Measurements from ENCODE around the gene CDC42EP5. TPM values are rescaled to one million over a fixed set of nuclear protein-coding genes. Genes with fewer than 3 reads are reported as not detected.
A peak's percentile ranks its signal among the peaks of the same experiment; 100 is the strongest.

Gene CDC42EP5
- polyA plus RNA-seq, 1 of the 3 experiments (the other 2 are of a cell fraction), result 13.5 TPM

DNA sequence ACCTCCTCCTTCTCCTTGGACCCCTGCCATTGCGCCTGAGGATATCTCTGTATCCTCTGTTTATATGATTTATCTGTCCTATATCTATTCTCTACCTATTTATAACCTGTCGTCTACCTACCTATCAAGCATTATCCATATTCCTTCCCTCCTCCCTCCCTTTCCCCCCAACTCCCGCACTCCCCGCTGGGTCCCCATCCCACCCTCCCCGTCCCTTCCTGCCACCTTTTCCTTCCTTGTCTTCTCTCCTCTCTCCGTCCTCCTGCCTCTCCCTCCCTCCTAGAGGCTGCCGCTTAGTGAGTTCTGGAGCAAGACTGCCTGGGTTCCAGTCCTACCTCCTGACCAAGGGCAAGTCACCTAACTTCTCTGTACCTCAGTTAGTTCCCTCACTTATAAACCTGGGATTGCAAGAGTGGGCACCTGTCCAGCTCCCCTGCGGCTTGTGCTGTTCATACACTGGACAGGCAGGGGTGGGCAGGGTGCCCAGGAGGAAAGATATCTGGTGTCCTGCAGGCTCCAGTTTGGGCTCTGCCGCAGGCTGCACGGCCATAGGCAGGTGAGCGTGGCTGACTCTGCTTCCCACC lies 41.7 kb downstream of the CDC42EP5 start:
- CTCF ChIA-PET, result interaction anchor here (1.0 to 1.2 kb wide), 5 partner anchors 10 to 34 kb away, joined by 3 to 5 read pairs (median 3); no protein-coding TSS in a partner anchor
- no peak for DNase-seq
- Histone ChIP-seq H3K36me3 (replicated peaks in 1 of 2; ENCODE audit: control insufficient read depth in 1 of 2, insufficient read depth in 2 of 2, low read length in 1 of 2) (no peaks in the 10 kb centered on the region), H2AFZ (ENCODE audit: low read depth) (no peak overlapping the region), H3F3A (replicated peaks; ENCODE audit: insufficient read depth) (no peaks in the 10 kb centered on the region), H3K4me1 (ENCODE audit: control insufficient read depth in 1 of 2, insufficient read depth in 2 of 2, low read depth in 1 of 2, low read length in 1 of 2) (peaks cover 0 to 12% of the 10 kb centered on the region in 2 experiments; a peak in 1 of 4 replicates), H3K79me2 (ENCODE audit: insufficient read depth) (no peaks in the 10 kb centered on the region), H3K4me3 (ENCODE audit: low read depth in 2 of 2, low read length in 1 of 2) (peak overlapping the region in 1 of 2 experiments; percentile 36; a peak in 1 of 4 replicates), H3K27ac (ENCODE audit: low read depth in 2 of 2, low read length in 1 of 2) (no peak overlapping the region), H3K27me3 (ENCODE audit: insufficient read depth) (peaks cover 39% of the 10 kb centered on the region), H3K4me2 (peak overlapping the region; percentile 74), H4K20me1 (ENCODE audit: insufficient read depth) (0 out of 2 replicates have a peak, but pooled peaks cover 3% of the 10 kb centered on the region), H3K9me2 (no peaks in the 10 kb centered on the region), H3K9me3 (no peaks in the 10 kb centered on the region), H3K9ac (no peak overlapping the region)
- TF ChIP-seq FOXJ3 (CRISPR knock-in tag; IDR thresholded peaks at IDR 0.05), result no peak
- TF ChIP-seq NFIC (IDR thresholded peaks at IDR 0.05; ENCODE audit: borderline replicate concordance), result 0 out of 2 replicates have a peak, but pooled peaks have one; percentile 12
- 16% methylated on average over 11 of the region's 11 CpGs for WGBS (ENCODE audit: low lambda C conversion rate)
- POLR2A ChIA-PET, result interaction anchor here (1.0 kb wide), 1 partner anchor 17 kb away, joined by 4 read pairs; the partner anchor contains the start of gene LENG8

DNA sequence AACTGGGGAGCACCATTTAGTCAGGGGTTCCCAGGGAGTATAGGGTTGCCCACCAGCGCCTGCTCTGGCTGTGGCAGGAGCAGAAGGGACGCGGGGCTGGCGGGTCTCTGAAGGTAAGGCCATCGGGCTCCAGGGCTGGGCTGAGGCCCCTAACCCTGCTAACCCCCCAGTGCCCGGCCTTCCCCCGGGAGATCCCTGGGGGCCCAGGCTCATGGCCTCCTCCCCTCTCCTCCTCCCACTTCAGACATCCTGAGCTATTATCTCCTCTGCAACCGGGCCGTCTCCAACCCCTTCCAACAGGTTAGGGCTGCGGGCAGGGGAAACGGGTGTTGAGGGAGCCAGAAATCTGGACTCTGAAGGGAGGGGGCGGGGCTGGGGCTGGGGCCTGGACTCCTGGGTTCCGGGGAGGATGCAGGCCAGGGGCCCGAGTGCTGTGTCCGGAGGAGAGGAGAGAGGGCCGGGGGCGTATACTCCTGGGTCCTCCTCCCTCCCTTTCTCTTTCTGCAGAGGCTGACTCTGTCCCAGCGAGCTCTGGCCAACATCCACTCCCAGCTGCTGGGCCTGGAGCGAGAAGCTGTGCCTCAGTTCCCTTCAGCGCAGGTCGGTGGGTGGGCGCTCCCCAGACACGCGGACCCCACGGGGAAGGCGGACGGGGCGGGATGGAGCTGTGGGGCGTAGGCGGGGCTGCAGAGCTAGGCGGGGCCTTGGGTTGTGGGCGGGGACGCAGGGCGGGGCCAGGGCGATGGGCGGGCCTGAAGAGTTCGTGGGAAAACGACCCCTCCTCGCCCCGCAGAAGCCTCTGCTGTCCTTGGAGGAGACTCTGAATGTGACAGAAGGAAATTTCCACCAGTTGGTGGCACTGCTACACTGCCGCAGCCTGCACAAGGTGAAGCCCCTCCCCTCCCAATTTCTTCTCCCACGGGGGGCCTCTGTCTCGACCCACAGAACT lies 42.5 kb downstream of the CDC42EP5 start:
- 4% methylated on average over 14 of the region's 43 CpGs for WGBS (ENCODE audit: low lambda C conversion rate)
- peak; percentile 86 for DNase-seq
- Histone ChIP-seq H3K4me2 (peak overlapping the region; percentile 74), H2AFZ (ENCODE audit: low read depth) (no peak overlapping the region), H3K9me3 (no peaks in the 10 kb centered on the region), H3K27ac (ENCODE audit: low read depth in 2 of 2, low read length in 1 of 2) (no peak overlapping the region), H3F3A (replicated peaks; ENCODE audit: insufficient read depth) (no peaks in the 10 kb centered on the region), H3K79me2 (ENCODE audit: insufficient read depth) (no peaks in the 10 kb centered on the region), H3K9ac (no peak overlapping the region), H4K20me1 (ENCODE audit: insufficient read depth) (0 out of 2 replicates have a peak, but pooled peaks cover 3% of the 10 kb centered on the region), H3K4me3 (ENCODE audit: low read depth in 2 of 2, low read length in 1 of 2) (peak overlapping the region; percentile 36 to 51; a peak in 3 of 4 replicates), H3K9me2 (no peaks in the 10 kb centered on the region), H3K4me1 (ENCODE audit: control insufficient read depth in 1 of 2, insufficient read depth in 2 of 2, low read depth in 1 of 2, low read length in 1 of 2) (peaks cover 0 to 12% of the 10 kb centered on the region in 2 experiments; a peak in 1 of 4 replicates), H3K36me3 (replicated peaks in 1 of 2; ENCODE audit: control insufficient read depth in 1 of 2, insufficient read depth in 2 of 2, low read length in 1 of 2) (no peaks in the 10 kb centered on the region), H3K27me3 (ENCODE audit: insufficient read depth) (peaks cover 47% of the 10 kb centered on the region)
- POLR2A ChIA-PET, result interaction anchor here (1.0 kb wide), 1 partner anchor 18 kb away, joined by 4 read pairs; the partner anchor contains the start of gene LENG8
- CTCF ChIA-PET, result interaction anchor here (1.2 to 2.0 kb wide), 3 partner anchors 8 to 40 kb away, joined by 4 to 9 read pairs (median 5); no protein-coding TSS in a partner anchor
- no peak for TF ChIP-seq MXI1 (IDR thresholded peaks at IDR 0.05; ENCODE audit: low read depth, low read length)
- TF ChIP-seq FOXM1 (IDR thresholded peaks at IDR 0.05; ENCODE audit: low read depth), result no peak
- TF ChIP-seq RAD21 (IDR thresholded peaks at IDR 0.05; ENCODE audit: low read length), result peak; percentile 51
- TF ChIP-seq POLR2AphosphoS5 (IDR thresholded peaks at IDR 0.05; ENCODE audit: low read depth, low read length), result no peak
- TF ChIP-seq, protein P1, sequence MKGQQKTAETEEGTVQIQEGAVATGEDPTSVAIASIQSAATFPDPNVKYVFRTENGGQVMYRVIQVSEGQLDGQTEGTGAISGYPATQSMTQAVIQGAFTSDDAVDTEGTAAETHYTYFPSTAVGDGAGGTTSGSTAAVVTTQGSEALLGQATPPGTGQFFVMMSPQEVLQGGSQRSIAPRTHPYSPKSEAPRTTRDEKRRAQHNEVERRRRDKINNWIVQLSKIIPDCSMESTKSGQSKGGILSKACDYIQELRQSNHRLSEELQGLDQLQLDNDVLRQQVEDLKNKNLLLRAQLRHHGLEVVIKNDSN (IDR thresholded peaks at IDR 0.05; ENCODE audit: borderline replicate concordance, low read depth), result no peak
- no peak for TF ChIP-seq SIN3A (IDR thresholded peaks at IDR 0.05; ENCODE audit: borderline replicate concordance, low read depth, low read length)
- no peak for TF ChIP-seq NFIC (IDR thresholded peaks at IDR 0.05; ENCODE audit: borderline replicate concordance)
- no peak for TF ChIP-seq CHD2 (IDR thresholded peaks at IDR 0.05; ENCODE audit: low read length, partially characterized antibody)
- TF ChIP-seq, protein P2, sequence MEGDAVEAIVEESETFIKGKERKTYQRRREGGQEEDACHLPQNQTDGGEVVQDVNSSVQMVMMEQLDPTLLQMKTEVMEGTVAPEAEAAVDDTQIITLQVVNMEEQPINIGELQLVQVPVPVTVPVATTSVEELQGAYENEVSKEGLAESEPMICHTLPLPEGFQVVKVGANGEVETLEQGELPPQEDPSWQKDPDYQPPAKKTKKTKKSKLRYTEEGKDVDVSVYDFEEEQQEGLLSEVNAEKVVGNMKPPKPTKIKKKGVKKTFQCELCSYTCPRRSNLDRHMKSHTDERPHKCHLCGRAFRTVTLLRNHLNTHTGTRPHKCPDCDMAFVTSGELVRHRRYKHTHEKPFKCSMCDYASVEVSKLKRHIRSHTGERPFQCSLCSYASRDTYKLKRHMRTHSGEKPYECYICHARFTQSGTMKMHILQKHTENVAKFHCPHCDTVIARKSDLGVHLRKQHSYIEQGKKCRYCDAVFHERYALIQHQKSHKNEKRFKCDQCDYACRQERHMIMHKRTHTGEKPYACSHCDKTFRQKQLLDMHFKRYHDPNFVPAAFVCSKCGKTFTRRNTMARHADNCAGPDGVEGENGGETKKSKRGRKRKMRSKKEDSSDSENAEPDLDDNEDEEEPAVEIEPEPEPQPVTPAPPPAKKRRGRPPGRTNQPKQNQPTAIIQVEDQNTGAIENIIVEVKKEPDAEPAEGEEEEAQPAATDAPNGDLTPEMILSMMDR (IDR thresholded peaks at IDR 0.05), result peak; percentile 9; the same call in 1 of the 2 replicates
- TF ChIP-seq JUND (IDR thresholded peaks at IDR 0.05), result no peak
